ENCODE measurements around the gene NPHS1.

- TF ChIP-seq CTCF (IDR thresholded peaks at IDR 0.05) (no peak), POLR2A (IDR thresholded peaks at IDR 0.05) (no peak)
Measured at GRCh38 chr19:35901055-35901644, 48.8 kb upstream of the NPHS1 start.

Data from uterus (tissue), 2 donors.